GM23338 (cell line): Measurements from ENCODE around the gene SUMF1. TPM values are rescaled to one million over a fixed set of nuclear protein-coding genes. Genes with fewer than 3 reads are reported as not detected.

Source experiments
- ATAC-seq: fragments of 200-7000 bp; cut with Tn5 transposase; 3 replicates; pipeline ENCODE4 v1.9.1; 2020
- DNase-seq: peaks from one replicate; pipeline ENCODE4 v3.0.0-alpha.2; 2015; ENCODE audit warnings: low spot score
- H2AFZ ChIP-seq: fragments of 200-600 bp; sonication (generic); 2 replicates; pipeline ENCODE4 v1.8.0; 2016; ENCODE audit warnings: antibody characterized with exemption, mild to moderate bottlenecking, moderate library complexity
- H3F3A ChIP-seq: fragments of 200-600 bp; sonication (generic); replicated peaks from 2 replicates; pipeline ENCODE4 v1.8.0; 2017; ENCODE audit warnings: antibody characterized with exemption, mixed run types, low read depth
- H3K27ac ChIP-seq: fragments of 200-600 bp; sonication (generic); 2 replicates; pipeline ENCODE4 v1.6.1; 2016; ENCODE audit warnings: low read depth
- H3K27me3 ChIP-seq: fragments of 200-600 bp; sonication (generic); 2 replicates; pipeline ENCODE4 v1.8.0; 2016; ENCODE audit warnings: mild to moderate bottlenecking, mixed run types, moderate library complexity; ENCODE audit not compliant: insufficient read depth
- H3K36me3 ChIP-seq: fragments of 200-600 bp; sonication (generic); 2 replicates; pipeline ENCODE4 v1.8.0; 2016; ENCODE audit warnings: mild to moderate bottlenecking; ENCODE audit not compliant: insufficient read depth
- H3K4me1 ChIP-seq: fragments of 200-600 bp; sonication (generic); 2 replicates; pipeline ENCODE4 v1.8.0; 2016; ENCODE audit warnings: mild to moderate bottlenecking, moderate library complexity; ENCODE audit not compliant: insufficient read depth
- H3K4me2 ChIP-seq: fragments of 200-600 bp; sonication (generic); 2 replicates; pipeline ENCODE4 v1.7.1; 2017; ENCODE audit warnings: mixed run types
- H3K4me3 ChIP-seq: fragments of 200-600 bp; sonication (generic); 2 replicates; pipeline ENCODE4 v1.6.1; 2016; ENCODE audit warnings: mixed run types
- H3K79me2 ChIP-seq: fragments of 200-600 bp; sonication (generic); replicated peaks from 2 replicates; pipeline ENCODE4 v1.8.0; 2017; ENCODE audit warnings: mild to moderate bottlenecking; ENCODE audit not compliant: insufficient read depth
- H3K9me2 ChIP-seq: fragments of 200-600 bp; sonication (generic); 2 replicates; pipeline ENCODE4 v1.8.0; 2017; ENCODE audit not compliant: insufficient read depth
- H4K20me1 ChIP-seq: fragments of 200-600 bp; sonication (generic); replicated peaks from 2 replicates; pipeline ENCODE4 v1.8.0; 2017; ENCODE audit warnings: mild to moderate bottlenecking; ENCODE audit not compliant: insufficient read depth
- H3K27ac Mint-ChIP-seq: 2 replicates; pipeline ENCODE4 v1.8.0; 2020; ENCODE audit warnings: inconsistent platforms, mild to moderate bottlenecking, moderate library complexity, mixed read lengths
- H3K27me3 Mint-ChIP-seq: 3 replicates; pipeline ENCODE4 v1.8.0; 2022; ENCODE audit warnings: low read depth, mild to moderate bottlenecking, moderate library complexity, mixed read lengths, inconsistent platforms; ENCODE audit not compliant: insufficient read depth, poor library complexity
- H3K36me3 Mint-ChIP-seq: 3 replicates; pipeline ENCODE4 v1.8.0; 2021; ENCODE audit warnings: low read depth, mild to moderate bottlenecking, inconsistent platforms, moderate library complexity, mixed read lengths
- H3K4me1 Mint-ChIP-seq: 3 replicates; pipeline ENCODE4 v1.8.0; 2020; ENCODE audit warnings: mild to moderate bottlenecking, inconsistent platforms, mixed read lengths
- H3K4me3 Mint-ChIP-seq: 3 replicates; pipeline ENCODE4 v1.8.0; 2021; ENCODE audit warnings: moderate library complexity, mild to moderate bottlenecking, inconsistent platforms, mixed read lengths
- H3K9me3 Mint-ChIP-seq: 3 replicates; pipeline ENCODE4 v1.8.0; 2020; ENCODE audit warnings: moderate library complexity, mild to moderate bottlenecking, inconsistent platforms, mixed read lengths
- NANOG ChIP-seq: IDR thresholded peaks from 2 replicates; pipeline ENCODE4 v1.6.1; 2016; ENCODE audit warnings: antibody characterized with exemption, borderline replicate concordance
- STAT1 ChIP-seq: IDR thresholded peaks from one replicate; pipeline ENCODE4 v1.6.1; 2016; ENCODE audit warnings: antibody characterized with exemption; ENCODE audit not compliant: unreplicated experiment
- polyA plus RNA-seq: library from polyadenylated mRNA; unstranded; fragments of >200 nt; fragmentation: Nextera tagmentation; extraction: Ambion mirVana; gene quantifications from 2 replicates; pipeline ENCODE4 v1.2.1, GENCODE V29; 2016
- total RNA-seq: library from RNA; depleted of rRNA; stranded (reverse); fragments of >200 nt; shearing (Covaris generic); gene quantifications from 2 replicates; pipeline ENCODE4 v1.2.3, GENCODE V29; 2014
- TF ChIP-seq, protein P1 (sequence below): IDR thresholded peaks from one replicate; pipeline ENCODE4 v1.6.1; 2018; ENCODE audit warnings: antibody characterized with exemption; ENCODE audit not compliant: unreplicated experiment
- TF ChIP-seq, protein P2 (sequence below): fragments of 250-450 bp; sonication (Bioruptor Pico); IDR thresholded peaks from 2 replicates; pipeline ENCODE4 v1.5.0; 2020; ENCODE audit warnings: mild to moderate bottlenecking, moderate library complexity
- TF ChIP-seq, protein P3 (sequence below): IDR thresholded peaks from 2 replicates; pipeline ENCODE4 v1.6.1; 2016; ENCODE audit warnings: antibody characterized with exemption
- TF ChIP-seq, protein P4 (sequence below), 2 experiments: fragments of 200-600 bp in 1 of 2; sonication (generic) in 1 of 2; conservative IDR thresholded peaks; 2 replicates each; pipeline versions ENCODE4 v1.5.1 to v1.6.1; 2016 to 2017; ENCODE audit warnings: antibody characterized with exemption in 2 of 2, low read depth in 2 of 2, mild to moderate bottlenecking in 2 of 2, moderate library complexity in 1 of 2

The SUMF1 gene
- total and polyA plus RNA-seq, 2 experiments from 2014 or later: 6.9 to 20.3 TPM

DNA sequence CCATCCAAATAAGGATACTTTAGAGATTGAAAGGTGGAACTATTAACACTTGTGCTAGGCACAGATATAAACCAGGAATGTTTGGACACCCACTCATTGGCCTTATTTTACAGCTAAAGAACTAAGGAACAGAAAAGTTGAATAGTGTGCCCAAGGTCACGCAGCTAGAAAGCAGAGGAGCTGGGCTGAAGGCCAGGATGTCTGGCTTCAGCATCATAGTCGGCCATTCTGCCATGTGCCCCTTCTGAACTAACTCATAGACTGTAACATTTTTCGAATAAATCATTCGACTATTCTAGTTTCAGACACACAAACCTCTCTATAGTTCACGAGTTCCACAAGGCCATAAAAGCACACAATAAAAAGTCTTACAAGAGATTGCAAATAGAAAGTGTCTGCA, 71.1 kb downstream of the SUMF1 start:
- Histone ChIP-seq H3K4me1 (0 out of 2 replicates have a peak, but pooled peaks cover 9% of the 10 kb centered on the region), H3K9me2 (no peaks in the 10 kb centered on the region), H3K4me2 (no peak overlapping the region), H3K4me3 (no peak overlapping the region), H3K36me3 (no peaks in the 10 kb centered on the region), H3K27ac (no peak overlapping the region), H3K27me3 (no peaks in the 10 kb centered on the region), H2AFZ (no peak overlapping the region), H4K20me1 (no peaks in the 10 kb centered on the region), H3K79me2 (no peaks in the 10 kb centered on the region), H3F3A (no peaks in the 10 kb centered on the region)
- Mint-ChIP-seq H3K4me3 (no peak overlapping the region), H3K36me3 (peaks cover 8% of the 10 kb centered on the region; the same call in 2 of the 3 replicates), H3K9me3 (peaks cover 5% of the 10 kb centered on the region; the same call in 2 of the 3 replicates), H3K27me3 (no peaks in the 10 kb centered on the region), H3K4me1 (peaks cover 12% of the 10 kb centered on the region), H3K27ac (no peak overlapping the region)
- ATAC-seq: no peak
- no peak for DNase-seq
- TF ChIP-seq, protein P1, sequence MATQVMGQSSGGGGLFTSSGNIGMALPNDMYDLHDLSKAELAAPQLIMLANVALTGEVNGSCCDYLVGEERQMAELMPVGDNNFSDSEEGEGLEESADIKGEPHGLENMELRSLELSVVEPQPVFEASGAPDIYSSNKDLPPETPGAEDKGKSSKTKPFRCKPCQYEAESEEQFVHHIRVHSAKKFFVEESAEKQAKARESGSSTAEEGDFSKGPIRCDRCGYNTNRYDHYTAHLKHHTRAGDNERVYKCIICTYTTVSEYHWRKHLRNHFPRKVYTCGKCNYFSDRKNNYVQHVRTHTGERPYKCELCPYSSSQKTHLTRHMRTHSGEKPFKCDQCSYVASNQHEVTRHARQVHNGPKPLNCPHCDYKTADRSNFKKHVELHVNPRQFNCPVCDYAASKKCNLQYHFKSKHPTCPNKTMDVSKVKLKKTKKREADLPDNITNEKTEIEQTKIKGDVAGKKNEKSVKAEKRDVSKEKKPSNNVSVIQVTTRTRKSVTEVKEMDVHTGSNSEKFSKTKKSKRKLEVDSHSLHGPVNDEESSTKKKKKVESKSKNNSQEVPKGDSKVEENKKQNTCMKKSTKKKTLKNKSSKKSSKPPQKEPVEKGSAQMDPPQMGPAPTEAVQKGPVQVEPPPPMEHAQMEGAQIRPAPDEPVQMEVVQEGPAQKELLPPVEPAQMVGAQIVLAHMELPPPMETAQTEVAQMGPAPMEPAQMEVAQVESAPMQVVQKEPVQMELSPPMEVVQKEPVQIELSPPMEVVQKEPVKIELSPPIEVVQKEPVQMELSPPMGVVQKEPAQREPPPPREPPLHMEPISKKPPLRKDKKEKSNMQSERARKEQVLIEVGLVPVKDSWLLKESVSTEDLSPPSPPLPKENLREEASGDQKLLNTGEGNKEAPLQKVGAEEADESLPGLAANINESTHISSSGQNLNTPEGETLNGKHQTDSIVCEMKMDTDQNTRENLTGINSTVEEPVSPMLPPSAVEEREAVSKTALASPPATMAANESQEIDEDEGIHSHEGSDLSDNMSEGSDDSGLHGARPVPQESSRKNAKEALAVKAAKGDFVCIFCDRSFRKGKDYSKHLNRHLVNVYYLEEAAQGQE: no peak
- no peak for TF ChIP-seq NANOG
- TF ChIP-seq, protein P2, sequence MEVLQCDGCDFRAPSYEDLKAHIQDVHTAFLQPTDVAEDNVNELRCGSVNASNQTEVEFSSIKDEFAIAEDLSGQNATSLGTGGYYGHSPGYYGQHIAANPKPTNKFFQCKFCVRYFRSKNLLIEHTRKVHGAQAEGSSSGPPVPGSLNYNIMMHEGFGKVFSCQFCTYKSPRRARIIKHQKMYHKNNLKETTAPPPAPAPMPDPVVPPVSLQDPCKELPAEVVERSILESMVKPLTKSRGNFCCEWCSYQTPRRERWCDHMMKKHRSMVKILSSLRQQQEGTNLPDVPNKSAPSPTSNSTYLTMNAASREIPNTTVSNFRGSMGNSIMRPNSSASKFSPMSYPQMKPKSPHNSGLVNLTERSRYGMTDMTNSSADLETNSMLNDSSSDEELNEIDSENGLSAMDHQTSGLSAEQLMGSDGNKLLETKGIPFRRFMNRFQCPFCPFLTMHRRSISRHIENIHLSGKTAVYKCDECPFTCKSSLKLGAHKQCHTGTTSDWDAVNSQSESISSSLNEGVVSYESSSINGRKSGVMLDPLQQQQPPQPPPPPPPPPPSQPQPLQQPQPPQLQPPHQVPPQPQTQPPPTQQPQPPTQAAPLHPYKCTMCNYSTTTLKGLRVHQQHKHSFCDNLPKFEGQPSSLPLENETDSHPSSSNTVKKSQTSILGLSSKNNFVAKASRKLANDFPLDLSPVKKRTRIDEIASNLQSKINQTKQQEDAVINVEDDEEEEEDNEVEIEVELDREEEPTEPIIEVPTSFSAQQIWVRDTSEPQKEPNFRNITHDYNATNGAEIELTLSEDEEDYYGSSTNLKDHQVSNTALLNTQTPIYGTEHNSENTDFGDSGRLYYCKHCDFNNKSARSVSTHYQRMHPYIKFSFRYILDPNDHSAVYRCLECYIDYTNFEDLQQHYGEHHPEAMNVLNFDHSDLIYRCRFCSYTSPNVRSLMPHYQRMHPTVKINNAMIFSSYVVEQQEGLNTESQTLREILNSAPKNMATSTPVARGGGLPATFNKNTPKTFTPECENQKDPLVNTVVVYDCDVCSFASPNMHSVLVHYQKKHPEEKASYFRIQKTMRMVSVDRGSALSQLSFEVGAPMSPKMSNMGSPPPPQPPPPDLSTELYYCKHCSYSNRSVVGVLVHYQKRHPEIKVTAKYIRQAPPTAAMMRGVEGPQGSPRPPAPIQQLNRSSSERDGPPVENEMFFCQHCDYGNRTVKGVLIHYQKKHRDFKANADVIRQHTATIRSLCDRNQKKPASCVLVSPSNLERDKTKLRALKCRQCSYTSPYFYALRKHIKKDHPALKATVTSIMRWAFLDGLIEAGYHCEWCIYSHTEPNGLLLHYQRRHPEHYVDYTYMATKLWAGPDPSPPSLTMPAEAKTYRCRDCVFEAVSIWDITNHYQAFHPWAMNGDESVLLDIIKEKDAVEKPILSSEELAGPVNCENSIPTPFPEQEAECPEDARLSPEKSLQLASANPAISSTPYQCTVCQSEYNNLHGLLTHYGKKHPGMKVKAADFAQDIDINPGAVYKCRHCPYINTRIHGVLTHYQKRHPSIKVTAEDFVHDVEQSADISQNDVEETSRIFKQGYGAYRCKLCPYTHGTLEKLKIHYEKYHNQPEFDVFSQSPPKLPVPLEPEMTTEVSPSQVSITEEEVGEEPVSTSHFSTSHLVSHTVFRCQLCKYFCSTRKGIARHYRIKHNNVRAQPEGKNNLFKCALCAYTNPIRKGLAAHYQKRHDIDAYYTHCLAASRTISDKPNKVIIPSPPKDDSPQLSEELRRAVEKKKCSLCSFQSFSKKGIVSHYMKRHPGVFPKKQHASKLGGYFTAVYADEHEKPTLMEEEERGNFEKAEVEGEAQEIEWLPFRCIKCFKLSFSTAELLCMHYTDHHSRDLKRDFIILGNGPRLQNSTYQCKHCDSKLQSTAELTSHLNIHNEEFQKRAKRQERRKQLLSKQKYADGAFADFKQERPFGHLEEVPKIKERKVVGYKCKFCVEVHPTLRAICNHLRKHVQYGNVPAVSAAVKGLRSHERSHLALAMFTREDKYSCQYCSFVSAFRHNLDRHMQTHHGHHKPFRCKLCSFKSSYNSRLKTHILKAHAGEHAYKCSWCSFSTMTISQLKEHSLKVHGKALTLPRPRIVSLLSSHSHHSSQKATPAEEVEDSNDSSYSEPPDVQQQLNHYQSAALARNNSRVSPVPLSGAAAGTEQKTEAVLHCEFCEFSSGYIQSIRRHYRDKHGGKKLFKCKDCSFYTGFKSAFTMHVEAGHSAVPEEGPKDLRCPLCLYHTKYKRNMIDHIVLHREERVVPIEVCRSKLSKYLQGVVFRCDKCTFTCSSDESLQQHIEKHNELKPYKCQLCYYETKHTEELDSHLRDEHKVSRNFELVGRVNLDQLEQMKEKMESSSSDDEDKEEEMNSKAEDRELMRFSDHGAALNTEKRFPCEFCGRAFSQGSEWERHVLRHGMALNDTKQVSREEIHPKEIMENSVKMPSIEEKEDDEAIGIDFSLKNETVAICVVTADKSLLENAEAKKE: no peak
- TF ChIP-seq, protein P3, sequence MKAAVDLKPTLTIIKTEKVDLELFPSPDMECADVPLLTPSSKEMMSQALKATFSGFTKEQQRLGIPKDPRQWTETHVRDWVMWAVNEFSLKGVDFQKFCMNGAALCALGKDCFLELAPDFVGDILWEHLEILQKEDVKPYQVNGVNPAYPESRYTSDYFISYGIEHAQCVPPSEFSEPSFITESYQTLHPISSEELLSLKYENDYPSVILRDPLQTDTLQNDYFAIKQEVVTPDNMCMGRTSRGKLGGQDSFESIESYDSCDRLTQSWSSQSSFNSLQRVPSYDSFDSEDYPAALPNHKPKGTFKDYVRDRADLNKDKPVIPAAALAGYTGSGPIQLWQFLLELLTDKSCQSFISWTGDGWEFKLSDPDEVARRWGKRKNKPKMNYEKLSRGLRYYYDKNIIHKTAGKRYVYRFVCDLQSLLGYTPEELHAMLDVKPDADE: no peak
- TF ChIP-seq, protein P4, sequence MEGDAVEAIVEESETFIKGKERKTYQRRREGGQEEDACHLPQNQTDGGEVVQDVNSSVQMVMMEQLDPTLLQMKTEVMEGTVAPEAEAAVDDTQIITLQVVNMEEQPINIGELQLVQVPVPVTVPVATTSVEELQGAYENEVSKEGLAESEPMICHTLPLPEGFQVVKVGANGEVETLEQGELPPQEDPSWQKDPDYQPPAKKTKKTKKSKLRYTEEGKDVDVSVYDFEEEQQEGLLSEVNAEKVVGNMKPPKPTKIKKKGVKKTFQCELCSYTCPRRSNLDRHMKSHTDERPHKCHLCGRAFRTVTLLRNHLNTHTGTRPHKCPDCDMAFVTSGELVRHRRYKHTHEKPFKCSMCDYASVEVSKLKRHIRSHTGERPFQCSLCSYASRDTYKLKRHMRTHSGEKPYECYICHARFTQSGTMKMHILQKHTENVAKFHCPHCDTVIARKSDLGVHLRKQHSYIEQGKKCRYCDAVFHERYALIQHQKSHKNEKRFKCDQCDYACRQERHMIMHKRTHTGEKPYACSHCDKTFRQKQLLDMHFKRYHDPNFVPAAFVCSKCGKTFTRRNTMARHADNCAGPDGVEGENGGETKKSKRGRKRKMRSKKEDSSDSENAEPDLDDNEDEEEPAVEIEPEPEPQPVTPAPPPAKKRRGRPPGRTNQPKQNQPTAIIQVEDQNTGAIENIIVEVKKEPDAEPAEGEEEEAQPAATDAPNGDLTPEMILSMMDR (conservative IDR thresholded peaks at IDR 0.05; ENCODE audit: low read depth in 2 of 2): no peak
- TF ChIP-seq STAT1: no peak
